HepG2 (cell line): ENCODE results near the gene RAP2C. TPM values are rescaled to one million over a fixed set of nuclear protein-coding genes. Genes with fewer than 3 reads are reported as not detected.
A peak's percentile ranks its signal among the peaks of the same experiment; 100 is the strongest.

Experiments used
- FOXO1 ChIP-seq: sonication (generic); formaldehyde crosslinking; IDR thresholded peaks from 2 replicates; pipeline ENCODE4 v1.4.0; 2020; ENCODE audit warnings: missing genetic modification reagents
- GABPA ChIP-seq, 2 experiments: IDR thresholded peaks; 2 replicates each; pipeline ENCODE4 v1.6.1; 2011 to 2016; ENCODE audit warnings: low read depth in 2 of 2, low read length in 1 of 2, missing biosample characterization in 1 of 2, missing genetic modification characterization in 1 of 2
- HOXA5 ChIP-seq: sonication (generic); formaldehyde crosslinking; IDR thresholded peaks from 2 replicates; pipeline ENCODE4 v1.4.0; 2020; ENCODE audit warnings: missing genetic modification reagents
- ISL2 ChIP-seq: sonication (generic); formaldehyde crosslinking; IDR thresholded peaks from 2 replicates; pipeline ENCODE4 v1.5.0; 2020; ENCODE audit warnings: missing genetic modification reagents
- MBD4 ChIP-seq: IDR thresholded peaks from 2 replicates; pipeline ENCODE4 v1.6.1; 2012; ENCODE audit warnings: low read length, inconsistent platforms, borderline replicate concordance
- MXD4 ChIP-seq: IDR thresholded peaks from 2 replicates; pipeline ENCODE4 v1.6.1; 2016; ENCODE audit warnings: mild to moderate bottlenecking, missing biosample characterization, missing genetic modification reagents
- PHF21A ChIP-seq: sonication (generic); formaldehyde crosslinking; IDR thresholded peaks from 2 replicates; pipeline ENCODE4 v1.5.0; 2020; ENCODE audit warnings: mild to moderate bottlenecking, missing genetic modification reagents
- PRDM10 ChIP-seq: sonication (generic); formaldehyde crosslinking; IDR thresholded peaks from 2 replicates; pipeline ENCODE4 v1.4.0; 2020; ENCODE audit warnings: low read depth, missing genetic modification reagents
- SALL1 ChIP-seq: sonication (generic); formaldehyde crosslinking; IDR thresholded peaks from 2 replicates; pipeline ENCODE4 v1.8.0; 2022; ENCODE audit warnings: mild to moderate bottlenecking, missing genetic modification reagents
- SAP130 ChIP-seq: IDR thresholded peaks from 2 replicates; pipeline ENCODE4 v1.6.1; 2016; ENCODE audit warnings: low read depth
- SIN3A ChIP-seq: IDR thresholded peaks from 2 replicates; pipeline ENCODE4 v1.6.1; 2011; ENCODE audit warnings: low read depth, mild to moderate bottlenecking, control low read depth, low read length, borderline replicate concordance
- SMC3 ChIP-seq: IDR thresholded peaks from 2 replicates; pipeline ENCODE4 v1.6.1; 2011; ENCODE audit warnings: low read length, improper control_type of control experiment
- SOX5 ChIP-seq: IDR thresholded peaks from 2 replicates; pipeline ENCODE4 v1.6.1; 2016; ENCODE audit warnings: borderline replicate concordance
- SP5 ChIP-seq: IDR thresholded peaks from 2 replicates; pipeline ENCODE4 v1.6.1; 2016; ENCODE audit warnings: low read depth, borderline replicate concordance
- ZMYM4 ChIP-seq: sonication (generic); formaldehyde crosslinking; IDR thresholded peaks from 2 replicates; pipeline ENCODE4 v1.8.1; 2023; ENCODE audit warnings: mild to moderate bottlenecking, missing genetic modification reagents
- ZNF687 ChIP-seq: sonication (generic); formaldehyde crosslinking; IDR thresholded peaks from 2 replicates; pipeline ENCODE4 v1.5.1; 2020; ENCODE audit warnings: mild to moderate bottlenecking, missing genetic modification reagents, moderate library complexity
- polyA plus RNA-seq, 8 experiments: library from polyadenylated mRNA; depleted of rRNA in 3 of 8; stranded (reverse) in 7 of 8; unstranded in 1 of 8; fragments of >200 nt; fragmentation: Illumina TruSeq in 4 of 8; extraction: Trizol in 4 of 8; gene quantifications; 2 replicates each; pipeline versions ENCODE4 v1.2.1 to v1.2.3, GENCODE V29; 2011 to 2016; ENCODE audit warnings: low read depth in 4 of 8, missing spikeins in 1 of 8, mixed read lengths in 1 of 8; ENCODE audit not compliant: insufficient read depth in 1 of 8
- total RNA-seq, 5 experiments: library from RNA; depleted of rRNA; stranded (reverse); fragments of >200 nt; fragmentation: Illumina TruSeq; extraction: Trizol; gene quantifications; 2 replicates each; pipeline ENCODE4 v1.2.3, GENCODE V29; 2016; ENCODE audit warnings: low read depth in 1 of 5
- TF ChIP-seq, protein P1 (sequence below): sonication (generic); formaldehyde crosslinking; IDR thresholded peaks from 2 replicates; pipeline ENCODE4 v1.5.0; 2020; ENCODE audit warnings: mild to moderate bottlenecking, missing genetic modification reagents, borderline replicate concordance

The RAP2C gene
- total and polyA plus RNA-seq, 2 of the 13 experiments (the other 11 are each of a cell fraction or from before 2014, with no cell fraction given), result 8.0 to 28.5 TPM

- no peak for TF ChIP-seq GABPA (IDR thresholded peaks at IDR 0.05; ENCODE audit: low read depth, low read length)
- peak; percentile 36; the same call in 1 of the 2 replicates for TF ChIP-seq GABPA (CRISPR knock-in tag; IDR thresholded peaks at IDR 0.05; ENCODE audit: low read depth)
- 0 out of 2 replicates have a peak, but pooled peaks have one; percentile 26 for TF ChIP-seq ISL2
- 0 out of 2 replicates have a peak, but pooled peaks have one; percentile 15 for TF ChIP-seq SOX5 (CRISPR knock-in tag)
- 0 out of 2 replicates have a peak, but pooled peaks have one; percentile 19 for TF ChIP-seq FOXO1 (CRISPR knock-in tag)
- no peak for TF ChIP-seq MBD4
- no peak for TF ChIP-seq PHF21A (CRISPR knock-in tag)
- TF ChIP-seq SALL1, result peak; percentile 56; the same call in 1 of the 2 replicates
- peak; percentile 48; the same call in 1 of the 2 replicates for TF ChIP-seq MXD4 (CRISPR knock-in tag)
- TF ChIP-seq, protein P1, sequence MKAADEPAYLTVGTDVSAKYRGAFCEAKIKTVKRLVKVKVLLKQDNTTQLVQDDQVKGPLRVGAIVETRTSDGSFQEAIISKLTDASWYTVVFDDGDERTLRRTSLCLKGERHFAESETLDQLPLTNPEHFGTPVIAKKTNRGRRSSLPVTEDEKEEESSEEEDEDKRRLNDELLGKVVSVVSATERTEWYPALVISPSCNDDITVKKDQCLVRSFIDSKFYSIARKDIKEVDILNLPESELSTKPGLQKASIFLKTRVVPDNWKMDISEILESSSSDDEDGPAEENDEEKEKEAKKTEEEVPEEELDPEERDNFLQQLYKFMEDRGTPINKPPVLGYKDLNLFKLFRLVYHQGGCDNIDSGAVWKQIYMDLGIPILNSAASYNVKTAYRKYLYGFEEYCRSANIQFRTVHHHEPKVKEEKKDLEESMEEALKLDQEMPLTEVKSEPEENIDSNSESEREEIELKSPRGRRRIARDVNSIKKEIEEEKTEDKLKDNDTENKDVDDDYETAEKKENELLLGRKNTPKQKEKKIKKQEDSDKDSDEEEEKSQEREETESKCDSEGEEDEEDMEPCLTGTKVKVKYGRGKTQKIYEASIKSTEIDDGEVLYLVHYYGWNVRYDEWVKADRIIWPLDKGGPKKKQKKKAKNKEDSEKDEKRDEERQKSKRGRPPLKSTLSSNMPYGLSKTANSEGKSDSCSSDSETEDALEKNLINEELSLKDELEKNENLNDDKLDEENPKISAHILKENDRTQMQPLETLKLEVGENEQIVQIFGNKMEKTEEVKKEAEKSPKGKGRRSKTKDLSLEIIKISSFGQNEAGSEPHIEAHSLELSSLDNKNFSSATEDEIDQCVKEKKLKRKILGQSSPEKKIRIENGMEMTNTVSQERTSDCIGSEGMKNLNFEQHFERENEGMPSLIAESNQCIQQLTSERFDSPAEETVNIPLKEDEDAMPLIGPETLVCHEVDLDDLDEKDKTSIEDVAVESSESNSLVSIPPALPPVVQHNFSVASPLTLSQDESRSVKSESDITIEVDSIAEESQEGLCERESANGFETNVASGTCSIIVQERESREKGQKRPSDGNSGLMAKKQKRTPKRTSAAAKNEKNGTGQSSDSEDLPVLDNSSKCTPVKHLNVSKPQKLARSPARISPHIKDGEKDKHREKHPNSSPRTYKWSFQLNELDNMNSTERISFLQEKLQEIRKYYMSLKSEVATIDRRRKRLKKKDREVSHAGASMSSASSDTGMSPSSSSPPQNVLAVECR (CRISPR knock-in tag), result peak; percentile 39; the same call in 1 of the 2 replicates
- 0 out of 2 replicates have a peak, but pooled peaks have one; percentile 37 for TF ChIP-seq HOXA5 (CRISPR knock-in tag)
- 0 out of 2 replicates have a peak, but pooled peaks have one; percentile 26 for TF ChIP-seq SIN3A
- TF ChIP-seq SMC3, result peak; percentile 63
- TF ChIP-seq ZNF687, result peak; percentile 61
- TF ChIP-seq PRDM10 (CRISPR knock-in tag), result 0 out of 2 replicates have a peak, but pooled peaks have one; percentile 28
- TF ChIP-seq ZMYM4 (CRISPR knock-in tag), result 0 out of 2 replicates have a peak, but pooled peaks have one; percentile 28
- peak; percentile 80 for TF ChIP-seq SAP130 (CRISPR knock-in tag)
- no peak for TF ChIP-seq SP5 (CRISPR knock-in tag)
Measured at GRCh38 chrX:132219343-132219768, at the start of gene RAP2C (continued).
